HG02763 (cell line): ENCODE data around the gene CELA2B.
"Not testable (repeated sequence)": the region's sequence is repeated elsewhere in the genome, so short reads cannot be mapped to it uniquely, and the experiment has no call there.

Source experiments
- ATAC-seq: cut with Tn5 transposase; IDR thresholded peaks from one replicate; pipeline ENCODE4 v1.9.1; 2021; ENCODE audit warnings: mild to moderate bottlenecking, moderate library complexity; ENCODE audit not compliant: unreplicated experiment

CELA2B gene

DNA sequence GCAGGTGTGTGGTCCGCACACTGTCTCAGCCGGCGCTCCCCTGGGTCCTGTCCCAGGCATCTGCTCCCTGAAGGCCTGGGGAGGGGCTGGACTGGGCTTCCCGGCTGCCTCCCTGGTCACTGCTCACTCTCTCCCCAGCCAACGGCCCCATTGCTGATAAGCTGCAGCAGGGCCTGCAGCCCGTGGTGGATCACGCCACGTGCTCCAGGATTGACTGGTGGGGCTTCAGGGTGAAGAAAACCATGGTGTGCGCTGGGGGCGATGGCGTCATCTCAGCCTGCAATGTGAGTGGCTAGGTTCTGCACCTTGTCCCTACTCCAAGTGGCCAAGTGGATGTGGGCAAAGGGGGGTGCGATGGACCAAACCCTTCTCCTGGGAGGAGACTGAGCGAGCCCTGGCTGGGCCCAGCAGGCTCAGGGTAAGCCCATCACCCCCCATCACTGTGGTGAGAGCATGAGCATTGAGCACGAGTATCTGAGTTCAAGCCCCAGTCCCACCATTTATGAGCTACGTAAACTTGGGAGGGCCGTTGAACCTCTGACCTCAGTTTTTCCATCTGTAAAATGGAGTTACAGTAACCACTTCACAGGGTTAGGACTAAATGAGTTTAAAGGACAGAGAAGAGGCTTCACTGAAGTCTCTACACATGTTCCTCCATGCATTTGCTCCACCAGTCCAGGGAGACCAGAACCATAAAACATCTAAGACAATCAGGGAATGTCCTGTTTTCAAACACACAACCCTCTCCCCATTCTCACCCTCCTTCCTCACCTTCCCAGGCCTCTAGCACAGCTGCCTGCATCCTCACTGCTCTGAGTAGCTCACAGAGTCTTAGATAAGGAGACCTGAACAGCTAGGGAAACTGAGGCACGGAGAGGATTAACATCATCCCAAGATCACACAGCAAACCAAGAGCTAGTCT, 31.2 kb upstream of the CELA2B start:
- no peak for ATAC-seq

DNA sequence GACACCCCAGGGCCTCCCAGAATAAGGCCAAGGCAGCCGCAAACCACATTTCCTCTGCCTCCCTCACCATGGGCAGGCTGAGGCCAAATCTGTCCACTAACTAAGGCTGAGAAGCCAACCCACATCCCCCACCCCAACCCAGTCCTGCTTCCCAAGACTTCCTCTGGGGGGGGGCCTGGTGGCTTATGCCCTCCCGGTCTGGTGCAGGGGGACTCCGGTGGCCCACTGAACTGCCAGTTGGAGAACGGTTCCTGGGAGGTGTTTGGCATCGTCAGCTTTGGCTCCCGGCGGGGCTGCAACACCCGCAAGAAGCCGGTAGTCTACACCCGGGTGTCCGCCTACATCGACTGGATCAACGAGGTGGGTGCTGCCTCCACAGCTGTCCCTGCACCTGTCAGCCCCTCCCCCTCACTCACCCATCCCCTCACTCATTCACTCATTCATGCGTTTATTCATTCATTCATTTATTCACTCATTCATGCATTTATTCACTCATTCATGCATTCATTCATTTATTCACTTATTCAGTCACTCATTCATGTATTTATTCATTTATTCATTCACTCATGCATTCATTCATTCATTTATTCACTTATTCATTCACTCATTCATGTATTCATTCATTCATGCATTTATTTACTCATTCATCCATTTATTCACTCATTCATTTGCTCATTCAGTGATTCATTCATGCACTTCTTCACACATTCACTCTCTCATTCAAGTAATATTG, 30.3 kb upstream of the CELA2B start:
- ATAC-seq = no peak

DNA sequence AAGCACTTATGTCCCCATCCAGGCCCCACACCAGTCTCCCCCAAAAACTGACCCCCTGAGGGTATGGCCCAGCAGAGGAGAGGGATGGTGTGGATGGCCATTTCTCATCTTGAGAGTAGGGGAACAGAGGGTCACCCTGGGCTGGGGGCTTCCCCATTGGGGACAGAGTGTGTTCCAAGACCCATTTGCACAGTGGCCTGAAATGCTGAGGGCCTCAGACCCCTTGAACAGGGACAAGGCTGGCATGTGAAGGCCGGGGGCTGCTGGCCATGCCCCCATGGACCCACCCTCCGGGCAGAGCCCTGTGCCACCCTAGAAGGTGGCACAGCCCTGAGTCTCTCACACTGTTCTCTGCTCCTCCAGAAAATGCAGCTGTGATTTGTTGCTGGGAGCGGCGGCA, 29.7 kb upstream of the CELA2B start:
- no peak for ATAC-seq

DNA sequence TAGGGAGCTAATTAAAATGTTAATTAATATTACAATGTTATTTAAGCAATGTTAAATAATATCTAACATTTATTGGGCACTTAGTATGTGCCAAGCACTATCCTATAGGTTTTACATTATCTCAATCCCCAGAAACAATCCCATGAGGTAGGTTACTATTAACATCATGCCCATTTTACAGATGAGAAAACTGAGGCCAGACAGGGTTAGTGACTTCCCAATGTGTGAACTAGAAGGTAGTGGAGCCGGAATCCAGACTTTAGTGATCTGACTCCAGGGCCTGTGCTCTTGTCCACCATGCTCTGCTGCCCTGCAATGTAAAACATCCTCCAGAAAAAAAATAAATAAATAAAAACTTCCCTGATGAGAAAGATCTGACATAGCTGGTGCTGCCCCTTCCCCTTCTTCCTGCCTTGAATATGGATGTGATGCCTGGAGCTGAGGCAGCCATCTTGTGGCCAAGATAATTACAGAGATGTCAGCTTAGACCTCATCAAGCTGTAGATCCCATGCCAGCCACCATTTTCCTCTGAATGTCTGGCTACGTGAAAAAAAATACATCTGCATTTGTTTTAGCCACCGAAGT, 26.9 kb upstream of the CELA2B start:
- no peak for ATAC-seq

DNA sequence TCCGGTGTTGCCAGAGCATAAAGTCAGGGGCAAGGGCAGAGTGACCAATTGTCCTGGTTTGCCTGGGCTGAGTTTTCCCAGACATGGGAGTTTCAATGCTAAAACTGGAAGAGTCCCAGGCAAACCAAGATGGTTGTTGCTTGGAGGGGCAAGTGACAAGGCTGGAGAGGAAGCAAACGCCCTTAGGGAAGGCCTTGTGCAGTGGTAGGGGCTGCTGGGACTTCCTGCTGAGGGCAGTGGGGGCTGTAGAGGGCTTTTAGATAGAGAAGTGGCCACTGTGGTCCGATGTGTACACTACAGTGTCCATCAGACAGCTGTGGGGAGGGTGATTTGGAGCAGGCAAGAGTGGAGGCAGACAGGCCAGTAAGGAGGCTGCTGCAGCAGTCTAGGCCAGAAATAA, 26.3 kb upstream of the CELA2B start:
- no peak for ATAC-seq

DNA sequence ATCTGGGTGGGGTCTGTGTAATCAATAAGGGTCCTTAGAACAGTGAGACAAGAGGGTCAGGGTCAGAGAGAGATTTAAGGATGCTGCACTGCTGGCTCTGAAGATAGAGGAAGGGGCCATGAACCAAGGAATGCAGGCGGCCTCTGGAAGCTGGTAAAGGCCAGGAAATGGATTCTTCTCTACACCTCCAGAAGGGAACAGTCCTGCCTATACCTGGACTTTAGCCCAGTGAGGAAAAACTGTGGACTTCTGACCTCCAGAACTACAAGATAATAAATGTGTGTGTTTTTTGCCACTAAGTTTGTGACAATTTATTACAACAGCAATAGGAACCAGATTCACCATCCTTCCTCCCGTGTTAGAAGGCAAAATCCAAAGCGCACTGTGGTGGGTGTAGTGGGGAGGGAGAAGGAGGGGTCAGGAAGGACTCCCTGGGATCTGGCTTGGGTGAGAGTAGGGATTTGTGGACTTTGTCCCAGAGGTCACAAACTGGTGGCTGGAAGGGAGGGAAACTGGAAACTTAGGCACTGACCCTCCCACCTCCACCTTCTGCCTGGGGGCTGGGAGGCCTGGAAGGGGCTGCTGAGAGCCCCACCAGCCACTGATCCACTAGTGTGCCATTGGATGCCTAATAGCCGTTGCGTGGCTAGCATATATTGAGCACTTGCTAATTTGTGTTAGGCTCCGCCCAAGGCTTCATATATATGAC, 24.7 kb upstream of the CELA2B start:
- no peak for ATAC-seq

DNA sequence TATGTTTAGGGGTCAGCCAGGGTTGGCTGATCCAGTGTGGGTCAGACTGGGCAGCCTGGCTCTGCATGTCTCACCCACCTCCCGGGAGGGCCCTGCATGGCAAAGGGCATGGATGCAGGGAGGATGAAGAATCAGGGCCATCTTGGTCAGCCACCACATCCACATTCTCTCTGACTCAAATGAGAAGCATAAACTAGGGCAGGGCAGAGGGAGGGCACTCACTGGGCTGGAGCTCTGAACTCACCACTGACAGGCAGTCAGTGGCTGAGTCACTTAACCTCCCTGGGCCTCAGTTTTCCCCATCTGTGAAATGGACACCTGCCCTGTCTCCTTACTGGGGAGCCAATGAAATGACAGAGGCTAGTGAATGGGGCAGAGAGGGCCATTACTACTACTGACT, 23.7 kb upstream of the CELA2B start:
- ATAC-seq = no peak

DNA sequence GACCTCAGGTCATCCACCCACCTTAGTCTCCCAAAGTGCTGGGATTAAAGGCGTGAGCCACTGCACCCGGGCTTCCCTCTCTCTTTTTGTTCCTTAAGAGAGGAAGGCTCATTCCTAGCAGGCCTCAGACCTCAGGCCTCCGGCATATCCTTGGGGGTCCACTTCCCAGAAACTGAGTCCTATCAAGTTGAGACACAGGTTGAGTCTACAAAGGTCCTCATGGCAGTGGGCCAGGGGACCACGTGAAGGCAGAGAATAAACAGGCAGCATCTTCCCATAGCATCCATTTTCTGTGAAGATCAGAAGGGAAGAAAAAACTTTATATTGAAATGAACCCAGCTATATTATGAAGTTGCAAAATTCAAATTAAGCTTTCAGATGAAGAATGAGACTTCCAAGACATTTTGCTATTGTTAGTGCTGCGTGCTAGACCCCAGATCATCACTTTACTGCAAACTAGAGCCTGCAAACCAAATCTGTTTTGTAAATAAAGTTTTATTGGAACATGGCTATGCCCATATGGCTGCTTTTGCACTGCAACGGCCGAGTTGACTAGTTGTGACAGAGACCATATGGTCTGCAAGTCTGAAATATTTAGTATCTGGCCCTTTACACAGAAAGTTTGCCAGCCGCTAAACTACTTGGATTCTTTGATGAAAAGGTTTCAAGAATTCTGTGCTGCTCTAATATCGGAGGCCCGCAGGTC, 22.9 kb upstream of the CELA2B start:
- ATAC-seq = no peak

DNA sequence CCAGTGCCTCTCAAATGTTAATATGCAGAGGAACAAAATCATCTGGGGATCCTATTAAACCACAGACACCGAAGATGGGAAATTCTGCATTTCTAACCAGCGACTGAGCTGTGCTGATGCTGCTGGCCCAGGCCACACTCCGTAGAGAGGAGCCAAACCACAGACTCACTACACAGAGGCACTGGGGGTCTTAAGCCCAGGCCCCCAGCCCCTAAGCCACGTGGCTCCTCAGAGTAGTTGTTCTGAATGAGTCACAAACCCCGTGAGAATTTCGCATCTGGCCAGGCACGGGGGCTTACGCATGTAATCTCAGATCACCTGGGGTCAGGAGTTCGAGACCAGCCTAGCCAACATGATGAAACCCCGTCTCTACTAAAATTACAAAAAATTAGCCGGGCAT, 22.2 kb upstream of the CELA2B start:
- no peak for ATAC-seq

DNA sequence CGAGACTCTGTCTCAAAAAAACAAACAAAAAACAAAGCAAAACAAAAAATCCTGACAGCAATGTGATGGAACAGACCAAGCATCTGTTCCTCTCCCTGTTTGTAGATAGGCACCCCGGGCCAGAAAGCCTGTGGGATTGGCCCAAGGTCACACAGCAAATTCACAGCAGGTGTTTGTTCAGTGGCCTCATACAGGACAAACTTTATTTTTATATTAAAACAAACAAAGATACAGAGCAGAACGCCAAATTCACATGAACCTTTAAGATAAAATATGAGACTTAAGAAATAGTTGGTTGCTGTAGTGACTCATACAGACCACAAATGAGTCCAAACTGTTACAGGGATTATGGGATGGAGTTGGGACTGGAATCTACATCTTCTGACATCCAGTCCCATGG, 21.6 kb upstream of the CELA2B start:
- no peak for ATAC-seq

DNA sequence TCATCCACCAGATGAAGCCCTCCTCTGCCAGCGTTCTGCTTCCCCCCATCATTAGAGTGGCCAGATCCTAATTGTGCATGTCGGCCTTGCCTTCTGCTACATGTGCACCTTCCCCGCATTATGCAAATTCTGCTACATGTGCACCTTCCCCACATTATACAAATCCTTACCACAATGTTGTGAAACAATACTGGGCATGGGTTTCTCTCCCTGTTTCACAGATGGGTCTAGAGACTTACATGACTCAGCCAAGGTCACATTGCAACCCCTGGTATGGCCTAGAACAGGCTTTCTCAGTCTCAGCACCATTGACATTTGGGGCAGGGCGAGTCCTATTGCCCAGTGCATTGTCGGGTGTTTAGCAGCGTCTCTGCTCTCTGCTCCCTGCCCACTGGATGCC, 20.4 kb upstream of the CELA2B start:
- ATAC-seq = no peak

DNA sequence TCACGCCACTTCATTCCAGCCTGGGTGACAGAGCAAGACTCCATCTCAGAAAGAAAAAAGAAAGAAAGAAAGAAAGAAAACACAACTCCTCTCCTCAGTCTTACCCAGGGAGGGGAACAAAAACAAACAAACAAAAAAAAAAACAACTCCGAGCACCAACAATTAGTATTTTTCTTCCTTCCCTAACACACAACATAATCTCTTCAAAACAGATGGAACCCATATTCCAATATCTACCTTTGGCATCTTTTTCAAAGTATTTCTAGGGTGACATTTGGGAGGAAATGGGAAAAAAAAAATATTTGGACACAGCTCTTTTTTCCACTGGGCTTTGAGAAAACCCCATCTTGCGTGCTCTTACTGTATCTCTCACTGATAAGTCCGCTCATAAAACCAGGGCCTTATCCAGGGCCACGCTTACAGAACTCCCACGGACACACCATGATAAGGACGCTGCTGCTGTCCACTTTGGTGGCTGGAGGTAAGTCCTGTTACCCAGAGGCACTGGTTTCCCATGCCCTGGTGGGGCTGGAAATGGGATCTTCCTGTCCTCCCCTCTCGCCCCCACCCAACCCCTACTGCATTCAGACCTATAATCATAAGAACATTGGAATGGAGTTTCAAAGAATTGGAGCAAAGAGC, 19.5 kb upstream of the CELA2B start, which contains the start of gene CELA2A:
Gene CELA2A (plus strand): TSS at position 420 of the 642 bp plus-strand sequence. CDS start 22 bp downstream, at position 442.
- ATAC-seq = no peak

DNA sequence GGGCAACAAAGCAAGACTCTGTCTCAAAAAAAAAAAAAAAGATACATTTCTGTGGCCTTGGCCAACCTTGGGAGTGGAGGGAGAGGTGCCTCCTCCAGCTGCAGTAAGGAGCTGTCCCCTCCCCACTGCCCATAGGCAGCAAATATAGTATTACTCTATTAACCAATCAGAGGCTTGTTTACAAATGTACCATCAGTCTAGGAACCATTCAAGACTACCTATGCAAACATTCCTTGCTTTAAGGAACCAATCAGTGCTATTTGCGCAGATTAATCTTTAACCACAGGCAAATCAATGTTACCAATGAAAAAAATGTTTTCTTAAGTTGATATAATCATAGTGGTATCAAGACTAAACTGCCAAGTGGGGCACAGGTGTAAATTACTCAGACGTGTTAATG, 18.3 kb upstream of the CELA2B start:
- no peak for ATAC-seq

DNA sequence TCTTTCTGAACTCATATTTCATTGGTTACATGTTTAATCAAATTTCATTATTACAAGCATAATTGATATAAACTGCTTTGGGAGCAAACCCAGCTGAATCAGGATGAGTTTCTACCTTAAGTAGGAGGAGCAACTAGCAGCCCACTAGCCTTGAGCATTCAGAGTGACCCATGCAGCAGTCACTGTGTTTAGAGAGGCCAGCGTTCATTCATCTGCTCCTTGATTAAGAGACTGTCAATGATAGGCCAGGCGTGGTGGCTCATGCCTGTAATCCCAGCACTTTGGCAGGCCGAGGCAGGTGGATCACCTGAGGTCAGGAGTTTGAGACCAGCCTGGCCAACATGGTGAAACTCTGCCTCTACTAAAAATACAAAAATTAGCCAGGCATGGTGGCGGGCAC, 17.5 kb upstream of the CELA2B start:
- not testable (repeated sequence) for ATAC-seq

DNA sequence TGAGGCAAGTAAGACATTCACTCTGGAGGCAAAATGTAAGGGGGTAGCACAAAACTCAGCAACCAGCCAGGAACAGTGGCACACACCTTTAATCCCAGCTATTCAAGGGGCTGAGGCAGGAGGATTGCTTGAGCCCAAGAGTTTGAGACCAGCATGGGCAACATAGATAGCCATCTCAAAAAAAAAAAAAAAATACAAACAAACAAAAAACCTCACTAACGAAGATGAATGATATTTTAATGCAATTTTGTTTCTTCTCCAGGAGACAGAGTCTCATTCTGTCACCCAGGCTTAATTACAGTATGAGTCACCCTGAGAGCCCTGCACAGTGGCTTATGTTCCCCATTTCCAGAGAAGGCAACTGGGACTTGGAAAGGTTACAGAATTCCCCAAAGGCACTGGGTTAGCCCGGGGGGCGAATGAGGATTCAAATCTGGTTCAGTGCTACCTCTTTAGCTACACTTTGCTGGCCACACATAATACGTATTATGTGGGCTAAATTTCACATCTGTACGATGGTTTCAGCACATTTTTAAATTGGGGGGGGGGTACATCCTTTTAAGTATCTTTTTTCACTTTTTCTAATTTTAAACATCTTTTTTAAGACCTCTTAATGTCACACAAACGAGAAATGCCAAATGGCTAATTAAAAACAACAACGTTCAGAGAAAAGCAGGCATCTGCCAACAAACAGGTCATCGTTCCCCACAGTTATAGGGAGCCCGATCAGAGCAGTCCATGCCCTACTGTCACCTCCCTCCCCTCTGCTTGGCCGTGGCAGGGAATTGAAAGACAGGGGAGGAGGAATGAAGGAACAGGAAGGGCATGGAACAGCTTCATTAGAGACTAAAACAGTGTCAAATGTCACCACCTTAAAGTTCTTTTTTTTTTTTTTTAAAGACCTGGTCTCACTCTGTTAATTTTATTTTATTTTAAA, 15.9 kb upstream of the CELA2B start:
- ATAC-seq = no peak

DNA sequence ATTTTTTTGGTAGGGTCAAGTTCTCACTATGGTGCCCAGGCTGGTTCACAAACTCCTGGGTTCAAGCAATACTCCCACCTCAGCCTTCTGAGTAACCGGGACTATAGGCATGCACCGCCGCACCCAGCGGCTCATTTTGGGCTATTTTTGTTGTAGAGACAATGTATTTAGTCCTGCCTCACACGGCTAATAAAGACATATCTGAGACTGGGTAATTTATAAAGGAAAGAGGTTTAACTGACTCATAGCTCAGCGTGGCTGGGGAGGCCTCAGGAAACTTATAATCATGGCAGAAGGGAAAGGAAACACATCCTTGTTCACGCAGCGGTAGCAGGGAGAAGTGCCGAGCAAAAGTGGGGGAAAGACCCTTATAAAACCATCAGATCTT, 15.2 kb upstream of the CELA2B start:
- no peak for ATAC-seq

DNA sequence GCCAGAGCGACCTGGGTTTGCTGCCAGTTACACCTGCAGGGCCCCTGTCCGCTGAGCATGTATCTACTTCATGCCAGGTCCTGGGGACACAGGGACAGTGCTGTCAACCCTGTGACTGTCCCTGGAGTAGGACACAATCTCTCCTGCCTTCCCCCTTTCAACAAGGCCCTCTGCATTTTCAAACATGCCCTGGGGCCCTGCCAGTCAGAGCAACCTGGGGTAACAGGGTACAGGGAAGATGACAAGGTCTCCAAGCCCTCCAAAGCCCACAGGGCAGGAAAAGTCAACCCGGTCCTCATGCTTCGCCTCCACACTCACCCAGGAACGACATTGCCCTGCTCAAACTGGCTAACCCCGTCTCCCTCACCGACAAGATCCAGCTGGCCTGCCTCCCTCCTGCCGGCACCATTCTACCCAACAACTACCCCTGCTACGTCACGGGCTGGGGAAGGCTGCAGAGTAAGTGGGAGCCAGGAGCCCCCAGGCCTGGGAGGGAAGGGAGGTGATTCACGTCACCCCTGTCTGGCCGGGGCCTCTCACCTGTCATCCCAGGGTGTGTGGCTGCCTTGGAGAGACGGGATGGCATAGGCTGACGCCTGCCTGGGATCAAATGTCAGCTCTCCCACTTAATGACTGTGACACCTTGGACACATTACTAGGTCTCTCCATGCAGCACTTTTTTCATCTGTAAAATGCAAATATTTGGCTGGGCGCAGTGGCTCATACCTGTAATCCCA, 12.7 kb upstream of the CELA2B start:
- ATAC-seq = not testable (repeated sequence)

DNA sequence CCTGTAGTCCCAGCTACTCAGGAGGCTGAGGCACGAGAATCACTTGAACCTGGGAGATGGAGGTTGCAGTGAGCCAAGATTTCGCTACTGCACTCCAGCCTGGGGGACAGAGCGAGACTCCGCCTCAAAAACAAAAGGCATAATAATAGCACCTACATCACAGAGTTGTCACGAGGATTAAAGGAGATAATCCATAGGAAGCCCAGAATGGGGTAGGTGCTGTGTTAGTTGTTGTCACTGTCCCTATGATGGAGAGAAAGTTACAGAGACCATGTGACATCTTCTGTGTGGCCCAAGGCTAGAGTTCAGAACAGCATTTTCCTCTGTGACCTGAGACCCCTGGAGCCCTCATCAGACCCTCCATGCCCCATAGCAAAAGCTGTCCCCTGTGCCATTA, 12.0 kb upstream of the CELA2B start:
- ATAC-seq = not testable (repeated sequence)
